ENCODE data around the gene APOA4.
"Not testable (repeated sequence)": the region's sequence is repeated elsewhere in the genome, so short reads cannot be mapped to it uniquely, and the experiment has no call there.

The APOA4 gene

DNA sequence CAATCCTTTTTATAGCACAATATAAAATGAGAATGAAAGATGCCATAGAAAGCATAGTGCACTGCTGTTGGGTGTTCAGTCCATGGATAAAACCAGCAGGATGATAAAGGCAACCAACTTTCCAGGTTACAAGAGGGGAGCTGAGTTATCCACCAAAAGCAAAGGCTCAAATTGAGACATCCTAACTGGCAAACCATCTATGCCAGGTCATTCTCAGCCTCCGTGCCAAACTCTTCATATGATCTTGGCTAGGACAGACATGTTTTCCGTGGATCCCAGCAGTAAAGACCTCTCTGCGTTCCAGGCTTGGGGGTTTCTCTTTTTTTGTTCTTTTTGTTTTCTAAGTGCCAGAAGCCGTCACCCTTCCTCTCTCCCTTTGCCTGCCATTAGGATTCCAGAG is 21.6 kb upstream of the APOA4 start:
- DNase-seq = no peak

DNA sequence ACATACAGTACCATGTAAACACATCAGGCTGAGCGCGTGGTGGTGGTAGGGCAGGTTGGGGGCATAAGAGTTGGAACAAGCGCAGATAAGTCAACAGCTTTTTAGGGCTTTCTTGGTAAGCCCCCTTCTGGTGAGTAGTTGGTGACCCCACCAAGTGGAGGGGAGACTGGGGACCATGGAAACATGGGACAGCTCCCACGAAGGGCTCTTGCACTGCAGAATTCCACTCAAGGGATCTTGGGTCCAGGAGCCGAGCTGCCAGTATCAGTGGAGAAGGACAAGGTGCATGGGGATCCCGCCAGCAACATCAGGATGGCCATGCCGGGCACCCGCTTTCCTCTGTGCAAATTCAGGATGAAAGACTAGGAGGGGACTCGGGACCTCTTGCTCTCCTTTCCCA is 20.6 kb upstream of the APOA4 start:
- DNase-seq = no peak

DNA sequence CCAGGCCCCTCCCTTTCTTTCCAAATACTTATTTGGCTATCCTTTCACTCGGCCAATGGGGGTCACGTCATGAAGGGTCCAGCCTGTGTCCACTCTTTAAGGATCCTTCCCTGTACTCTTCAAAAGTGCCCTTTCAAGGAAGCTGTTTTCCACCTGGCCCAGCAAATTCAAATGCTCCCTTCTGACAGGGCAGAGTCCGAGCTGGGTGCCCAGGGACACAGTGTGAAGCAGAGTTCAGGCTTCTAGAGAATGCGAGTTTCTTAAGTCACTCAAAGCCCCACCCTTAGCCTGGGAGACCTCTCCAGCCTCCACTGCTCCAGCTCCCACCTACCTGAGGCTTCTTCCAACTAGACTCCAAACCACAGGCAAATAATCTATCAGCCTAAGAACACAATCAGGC is 19.8 kb upstream of the APOA4 start:
- DNase-seq = no peak

DNA sequence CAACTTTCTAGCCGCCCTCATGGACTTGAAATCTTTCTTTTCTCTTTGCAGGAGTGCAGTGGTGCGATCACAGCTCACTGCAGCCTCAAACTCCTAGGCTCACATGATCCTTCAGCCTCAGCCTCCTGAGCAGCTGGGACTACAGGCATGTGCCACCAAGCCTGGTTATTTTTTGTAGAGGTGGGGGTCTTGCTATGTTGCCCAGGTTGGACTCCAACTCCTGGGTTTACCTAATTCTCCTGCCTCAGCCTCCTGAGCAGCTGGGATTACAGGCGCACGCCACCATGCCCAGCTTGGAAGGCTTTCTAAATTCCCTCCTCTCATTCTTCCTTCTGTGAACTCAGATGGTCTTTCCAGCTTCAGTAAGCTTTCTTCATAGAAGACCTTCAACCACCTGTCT is 19.0 kb upstream of the APOA4 start:
- no peak for DNase-seq

DNA sequence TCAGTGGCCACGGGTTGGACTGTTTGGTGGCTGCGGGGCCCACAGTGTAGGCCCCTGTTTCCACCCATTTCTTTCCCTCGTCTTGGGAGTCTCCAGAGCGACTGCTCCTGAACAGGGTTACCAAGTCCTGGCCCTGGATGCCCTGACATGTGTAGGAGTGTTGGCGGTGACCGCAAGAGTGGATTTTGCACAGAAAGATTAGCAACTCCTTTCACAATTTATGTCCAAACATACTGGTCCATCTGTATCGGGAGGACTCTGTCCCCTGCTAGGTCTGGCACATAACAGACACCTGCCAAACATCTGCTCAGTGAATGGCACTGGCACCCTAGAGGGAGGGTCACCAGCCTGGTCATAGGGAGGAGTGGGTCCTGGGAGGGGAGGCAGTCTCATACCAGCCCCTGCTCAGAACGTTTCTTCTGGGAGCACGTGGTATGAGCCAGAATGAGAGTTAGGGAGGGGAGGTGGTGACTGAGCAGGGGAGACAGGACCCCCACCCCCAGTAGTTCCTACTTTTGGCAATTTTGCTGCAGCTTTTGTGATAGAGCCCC is 17.7 kb upstream of the APOA4 start:
- DNase-seq = no peak

DNA sequence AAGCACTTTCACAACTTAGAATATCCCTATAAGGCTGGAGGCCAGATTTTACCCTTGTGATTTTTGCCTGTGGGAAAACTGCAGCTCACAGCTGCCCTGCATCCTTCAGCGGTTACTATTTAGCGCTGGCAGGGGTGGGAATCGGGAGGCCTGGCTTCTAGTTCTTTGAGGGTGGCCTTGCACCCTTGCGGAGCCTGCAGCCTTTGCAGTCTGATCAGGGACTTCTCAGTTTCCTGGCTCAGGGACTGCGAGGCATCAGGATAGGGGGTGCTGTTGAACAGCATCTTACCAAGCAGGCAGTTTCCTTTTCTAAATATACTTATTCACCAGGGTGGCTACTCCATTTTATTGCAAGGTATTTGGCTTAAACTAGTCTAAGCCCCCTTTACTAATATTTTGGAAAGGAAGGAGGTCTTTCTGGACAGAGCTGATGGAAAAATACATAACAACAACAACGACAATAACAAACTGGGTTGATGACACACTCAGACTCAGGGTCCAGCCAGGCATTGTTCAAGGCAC is 17.2 kb upstream of the APOA4 start:
- peak in 1 of 2 donors; percentile 5 for DNase-seq

DNA sequence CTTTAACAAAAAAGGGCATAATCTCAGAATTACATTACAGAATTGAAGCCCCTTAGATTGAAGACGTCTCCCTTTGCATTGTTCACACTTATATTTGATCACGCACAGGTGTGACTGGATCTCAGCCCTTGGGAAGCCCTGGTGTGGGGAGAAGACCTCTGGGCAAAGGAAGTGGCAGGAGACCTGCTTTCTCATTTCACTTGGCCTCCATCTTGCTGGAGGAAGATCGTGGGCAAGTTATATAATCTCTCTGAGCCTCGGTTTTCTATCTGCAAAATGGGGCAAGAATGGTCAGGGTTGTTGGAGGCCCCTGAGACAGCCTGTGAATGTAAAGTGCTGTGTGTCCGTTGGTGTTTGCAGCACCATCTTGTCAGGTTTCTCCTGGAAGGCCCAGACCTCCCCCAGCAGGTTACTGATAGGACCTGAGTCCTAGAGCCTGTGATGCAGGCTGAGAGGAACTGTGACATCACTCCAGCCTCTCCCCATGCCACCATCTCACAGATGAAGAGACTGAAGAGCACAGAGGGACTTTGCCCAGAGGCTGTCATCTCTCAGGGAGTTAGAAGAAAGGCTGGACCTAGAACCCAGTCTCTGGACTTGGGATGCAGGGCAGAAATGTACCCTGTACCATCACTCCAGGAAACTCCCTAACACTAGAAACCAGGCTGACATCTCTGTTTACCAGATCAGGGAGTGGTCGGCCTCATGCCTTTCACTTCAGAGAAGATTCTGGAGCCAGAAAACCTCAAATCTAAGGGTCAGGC is 15.4 kb upstream of the APOA4 start:
- DNase-seq = no peak

DNA sequence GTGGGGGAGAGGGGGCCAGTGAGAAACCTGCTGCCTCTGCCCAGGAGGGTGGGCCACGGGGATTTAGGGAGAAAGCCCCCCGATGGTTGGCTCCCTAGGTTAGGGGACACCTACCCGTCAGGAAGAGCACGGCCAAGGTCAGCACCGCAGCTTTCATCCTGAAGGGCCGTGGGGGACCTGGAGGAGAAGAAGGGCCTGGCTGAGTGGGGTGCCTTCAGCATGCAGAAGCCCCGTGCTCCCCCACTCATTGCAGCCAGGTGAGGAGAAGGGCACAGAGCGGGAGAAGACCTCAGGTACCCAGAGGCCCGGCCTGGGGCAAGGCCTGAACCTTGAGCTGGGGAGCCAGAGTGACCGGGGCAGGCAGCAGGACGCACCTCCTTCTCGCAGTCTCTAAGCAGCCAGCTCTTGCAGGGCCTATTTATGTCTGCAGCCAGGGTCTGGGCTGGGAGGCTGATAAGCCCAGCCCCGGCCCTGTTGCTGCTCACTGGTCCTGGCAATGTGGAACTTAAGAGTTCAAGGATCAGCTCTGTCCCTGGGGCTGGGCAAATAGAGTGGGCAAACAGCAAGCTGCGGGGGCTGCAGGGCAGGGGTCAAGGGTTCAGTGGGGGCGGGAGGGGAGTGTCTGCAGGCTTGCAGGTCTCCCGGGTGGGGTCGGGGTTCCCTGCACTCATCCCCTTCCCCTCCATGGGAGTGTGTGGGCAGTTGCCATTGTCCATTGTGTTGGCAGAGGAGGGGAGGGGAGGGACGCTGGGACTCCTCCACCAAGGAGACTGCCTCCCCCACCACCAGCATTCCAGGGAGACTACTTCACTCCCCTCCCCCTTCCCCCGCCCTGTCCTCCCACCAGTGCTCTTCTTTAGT is 14.4 kb upstream of the APOA4 start, which contains the start of gene APOA1:
APOA1 (minus strand) TSS at position 392 of the 861 bp plus-strand sequence; CDS start at position 157, 235 bp downstream.
- DNase-seq = no peak

DNA sequence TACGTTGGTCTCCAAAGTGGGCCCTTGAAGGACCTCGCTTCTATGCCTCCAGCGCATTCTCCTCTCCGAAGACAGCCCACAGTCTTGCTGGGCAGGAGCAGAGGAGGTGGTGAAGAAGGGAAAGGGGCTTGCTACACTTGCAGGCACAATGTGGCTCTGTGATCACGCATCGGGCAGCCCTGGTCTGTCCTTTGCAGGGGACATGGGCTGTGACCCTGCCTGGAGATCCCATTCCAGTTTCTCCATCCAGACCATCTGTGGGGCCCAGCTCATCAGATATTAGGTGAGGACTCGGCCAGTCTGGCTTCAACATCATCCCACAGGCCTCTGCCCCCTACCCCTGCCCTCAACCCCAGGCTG is 13.5 kb upstream of the APOA4 start:
- DNase-seq = no peak

DNA sequence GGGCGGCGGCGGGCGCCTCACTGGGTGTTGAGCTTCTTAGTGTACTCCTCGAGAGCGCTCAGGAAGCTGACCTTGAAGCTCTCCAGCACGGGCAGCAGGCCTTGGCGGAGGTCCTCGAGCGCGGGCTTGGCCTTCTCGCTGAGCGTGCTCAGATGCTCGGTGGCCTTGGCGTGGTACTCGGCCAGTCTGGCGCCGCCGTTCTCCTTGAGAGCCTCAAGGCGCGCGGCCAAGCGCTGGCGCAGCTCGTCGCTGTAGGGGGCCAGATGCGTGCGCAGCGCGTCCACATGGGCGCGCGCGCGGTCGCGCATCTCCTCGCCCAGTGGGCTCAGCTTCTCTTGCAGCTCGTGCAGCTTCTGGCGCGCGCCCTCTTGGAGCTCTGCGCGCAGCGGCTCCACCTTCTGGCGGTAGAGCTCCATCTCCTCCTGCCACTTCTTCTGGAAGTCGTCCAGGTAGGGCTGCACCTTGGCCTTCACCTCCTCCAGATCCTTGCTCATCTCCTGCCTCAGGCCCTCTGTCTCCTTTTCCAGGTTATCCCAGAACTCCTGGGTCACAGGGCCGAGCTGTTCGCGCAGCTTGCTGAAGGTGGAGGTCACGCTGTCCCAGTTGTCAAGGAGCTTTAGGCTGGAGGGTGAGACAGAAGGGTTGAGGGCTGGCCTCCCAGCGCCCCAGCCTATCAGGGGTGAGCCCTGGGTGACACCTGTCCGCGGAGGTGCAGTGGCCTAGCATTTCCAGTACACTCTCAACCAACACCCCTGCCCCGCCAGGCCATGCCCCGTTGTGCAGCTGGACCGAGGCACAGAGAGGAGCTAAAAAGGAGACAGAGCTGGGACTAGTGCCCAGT is 12.9 kb upstream of the APOA4 start:
- DNase-seq = peak; percentile 85 to 87

DNA sequence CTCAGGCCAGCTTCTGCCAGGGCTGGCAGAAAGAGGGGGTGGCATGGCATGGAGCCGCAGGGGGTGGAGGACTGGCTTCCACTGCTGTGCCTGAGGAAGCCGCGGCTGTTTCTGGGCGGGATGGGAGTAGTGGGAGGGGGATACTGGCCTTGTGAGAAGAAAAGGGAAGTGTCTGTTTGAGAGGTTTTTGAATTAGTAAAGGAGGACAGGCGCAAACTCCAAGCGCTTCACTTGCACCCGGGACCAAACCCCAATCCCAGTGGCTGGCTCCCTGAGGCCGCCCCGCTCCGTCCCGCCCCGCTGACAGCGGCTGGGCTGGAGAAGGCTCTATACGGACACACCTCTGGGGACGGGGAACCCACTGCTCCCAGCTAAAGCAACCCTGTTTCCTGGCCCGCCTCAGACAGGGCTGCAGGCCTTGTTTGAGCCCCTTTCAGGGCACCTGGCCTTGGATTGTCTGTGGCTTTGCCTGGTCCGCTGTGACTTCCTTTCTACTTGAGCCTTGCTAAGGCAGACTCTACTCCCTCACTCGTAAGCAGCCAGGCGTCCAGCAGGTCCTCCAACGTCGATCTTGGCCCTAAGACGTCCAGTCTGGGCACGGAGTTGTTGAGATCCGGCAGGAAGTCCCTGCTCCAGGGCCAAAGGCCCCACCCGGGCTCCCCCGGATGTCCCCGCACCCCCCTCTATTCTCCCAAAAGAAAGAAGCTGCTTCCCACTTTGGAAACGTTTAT is 12.1 kb upstream of the APOA4 start:
- no peak for DNase-seq

DNA sequence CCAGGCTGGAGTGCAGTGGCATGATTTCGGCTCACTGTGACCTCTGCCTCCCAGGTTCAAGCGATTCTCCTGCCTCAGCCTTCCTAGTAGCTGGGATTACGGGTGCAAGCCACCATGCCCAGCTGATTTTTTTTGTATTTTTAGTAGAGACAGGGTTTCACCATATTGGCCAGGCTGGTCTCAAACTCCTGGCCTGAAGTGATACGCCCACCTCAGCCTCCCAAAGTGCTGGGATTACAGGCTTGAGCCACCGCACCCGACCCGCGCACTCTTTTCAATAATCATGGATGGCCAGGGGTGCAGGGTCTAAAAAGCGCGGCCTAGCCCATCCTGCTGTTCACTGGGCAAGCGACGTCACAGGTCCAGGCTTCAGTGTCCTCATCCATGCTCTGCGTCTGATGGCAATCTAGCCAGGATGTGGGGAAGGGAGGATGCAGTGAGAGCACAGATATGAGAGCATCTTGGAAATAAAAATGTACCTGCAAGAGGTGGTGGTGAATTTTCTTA is 11.5 kb upstream of the APOA4 start:
- DNase-seq = not testable (repeated sequence)

DNA sequence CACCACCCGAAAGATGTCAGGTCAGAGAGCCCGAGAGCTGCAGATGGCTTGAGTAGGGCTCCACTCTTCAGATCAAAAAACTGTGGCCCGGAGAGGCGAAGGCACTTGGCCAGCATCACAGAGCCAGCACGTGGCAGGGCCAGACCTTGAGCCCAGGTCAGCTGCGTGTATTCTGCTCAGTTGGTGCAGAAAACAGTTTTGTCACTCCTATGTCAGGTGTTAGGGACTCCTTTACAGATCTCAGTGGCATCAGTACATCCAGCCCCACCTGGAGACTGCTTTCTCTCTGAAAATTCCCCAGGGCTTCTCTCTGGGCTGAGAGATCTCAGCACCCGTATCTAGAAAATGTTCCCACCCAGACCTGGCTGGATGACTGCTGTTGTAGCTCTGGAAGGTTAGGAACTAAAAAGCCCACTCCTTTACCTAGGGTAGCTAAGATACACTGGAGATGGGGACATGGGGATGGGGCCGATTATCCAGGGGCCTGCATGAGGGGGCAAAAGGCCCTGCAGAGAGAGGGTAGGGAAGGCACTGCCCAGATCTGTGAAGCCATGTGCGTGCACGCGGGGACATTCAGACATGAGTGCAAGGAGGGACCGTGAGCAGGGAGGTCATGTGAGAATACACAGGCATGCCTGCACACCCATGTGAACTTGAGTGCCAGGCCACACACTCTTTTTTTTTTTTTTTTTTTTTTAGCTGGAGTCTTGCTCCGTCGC is 10.9 kb upstream of the APOA4 start:
- no peak for DNase-seq

DNA sequence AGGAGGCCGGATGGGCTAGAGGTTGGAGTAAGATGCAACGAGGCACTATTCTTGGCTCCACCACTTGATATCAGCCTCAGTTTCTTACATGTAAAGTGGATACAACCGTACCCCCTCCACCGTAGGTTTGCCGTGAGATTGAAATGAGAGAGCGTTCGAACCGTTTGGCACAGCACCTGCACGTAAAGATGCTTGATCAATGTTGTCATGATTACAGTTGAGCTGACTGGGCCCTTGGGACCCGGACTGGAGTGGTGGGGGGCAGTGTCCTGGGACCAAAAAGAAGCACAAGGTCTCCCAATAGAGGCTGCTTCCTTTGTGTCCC is 10.3 kb upstream of the APOA4 start:
- DNase-seq = no peak

DNA sequence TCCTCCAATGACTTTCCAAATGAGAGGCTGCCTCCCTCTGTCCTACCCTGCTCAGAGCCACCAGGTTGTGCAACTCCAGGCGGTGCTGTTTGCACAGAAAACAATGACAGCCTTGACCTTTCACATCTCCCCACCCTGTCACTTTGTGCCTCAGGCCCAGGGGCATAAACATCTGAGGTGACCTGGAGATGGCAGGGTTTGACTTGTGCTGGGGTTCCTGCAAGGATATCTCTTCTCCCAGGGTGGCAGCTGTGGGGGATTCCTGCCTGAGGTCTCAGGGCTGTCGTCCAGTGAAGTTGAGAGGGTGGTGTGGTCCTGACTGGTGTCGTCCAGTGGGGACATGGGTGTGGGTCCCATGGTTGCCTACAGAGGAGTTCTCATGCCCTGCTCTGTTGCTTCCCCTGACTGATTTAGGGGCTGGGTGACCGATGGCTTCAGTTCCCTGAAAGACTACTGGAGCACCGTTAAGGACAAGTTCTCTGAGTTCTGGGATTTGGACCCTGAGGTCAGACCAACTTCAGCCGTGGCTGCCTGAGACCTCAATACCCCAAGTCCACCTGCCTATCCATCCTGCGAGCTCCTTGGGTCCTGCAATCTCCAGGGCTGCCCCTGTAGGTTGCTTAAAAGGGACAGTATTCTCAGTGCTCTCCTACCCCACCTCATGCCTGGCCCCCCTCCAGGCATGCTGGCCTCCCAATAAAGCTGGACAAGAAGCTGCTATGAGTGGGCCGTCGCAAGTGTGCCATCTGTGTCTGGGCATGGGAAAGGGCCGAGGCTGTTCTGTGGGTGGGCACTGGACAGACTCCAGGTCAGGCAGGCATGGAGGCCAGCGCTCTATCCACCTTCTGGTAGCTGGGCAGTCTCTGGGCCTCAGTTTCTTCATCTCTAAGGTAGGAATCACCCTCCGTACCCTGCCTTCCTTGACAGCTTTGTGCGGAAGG is 9.5 kb upstream of the APOA4 start:
- DNase-seq = no peak

DNA sequence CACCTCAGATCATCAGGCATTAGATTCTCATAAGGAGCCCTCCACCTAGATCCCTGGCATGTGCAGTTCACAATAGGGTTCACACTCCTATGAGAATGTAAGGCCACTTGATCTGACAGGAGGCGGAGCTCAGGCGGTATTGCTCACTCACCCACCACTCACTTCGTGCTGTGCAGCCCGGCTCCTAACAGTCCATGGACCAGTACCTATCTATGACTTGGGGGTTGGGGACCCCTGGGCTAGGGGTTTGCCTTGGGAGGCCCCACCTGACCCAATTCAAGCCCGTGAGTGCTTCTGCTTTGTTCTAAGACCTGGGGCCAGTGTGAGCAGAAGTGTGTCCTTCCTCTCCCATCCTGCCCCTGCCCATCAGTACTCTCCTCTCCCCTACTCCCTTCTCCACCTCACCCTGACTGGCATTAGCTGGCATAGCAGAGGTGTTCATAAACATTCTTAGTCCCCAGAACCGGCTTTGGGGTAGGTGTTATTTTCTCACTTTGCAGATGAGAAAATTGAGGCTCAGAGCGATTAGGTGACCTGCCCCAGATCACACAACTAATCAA is 8.8 kb upstream of the APOA4 start:
- DNase-seq = no peak

DNA sequence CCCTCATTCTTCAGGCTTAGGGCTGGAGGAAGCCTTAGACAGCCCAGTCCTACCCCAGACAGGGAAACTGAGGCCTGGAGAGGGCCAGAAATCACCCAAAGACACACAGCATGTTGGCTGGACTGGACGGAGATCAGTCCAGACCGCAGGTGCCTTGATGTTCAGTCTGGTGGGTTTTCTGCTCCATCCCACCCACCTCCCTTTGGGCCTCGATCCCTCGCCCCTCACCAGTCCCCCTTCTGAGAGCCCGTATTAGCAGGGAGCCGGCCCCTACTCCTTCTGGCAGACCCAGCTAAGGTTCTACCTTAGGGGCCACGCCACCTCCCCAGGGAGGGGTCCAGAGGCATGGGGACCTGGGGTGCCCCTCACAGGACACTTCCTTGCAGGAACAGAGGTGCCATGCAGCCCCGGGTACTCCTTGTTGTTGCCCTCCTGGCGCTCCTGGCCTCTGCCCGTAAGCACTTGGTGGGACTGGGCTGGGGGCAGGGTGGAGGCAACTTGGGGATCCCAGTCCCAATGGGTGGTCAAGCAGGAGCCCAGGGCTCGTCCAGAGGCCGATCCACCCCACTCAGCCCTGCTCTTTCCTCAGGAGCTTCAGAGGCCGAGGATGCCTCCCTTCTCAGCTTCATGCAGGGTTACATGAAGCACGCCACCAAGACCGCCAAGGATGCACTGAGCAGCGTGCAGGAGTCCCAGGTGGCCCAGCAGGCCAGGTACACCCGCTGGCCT is 7.2 kb upstream of the APOA4 start:
- no peak for DNase-seq

DNA sequence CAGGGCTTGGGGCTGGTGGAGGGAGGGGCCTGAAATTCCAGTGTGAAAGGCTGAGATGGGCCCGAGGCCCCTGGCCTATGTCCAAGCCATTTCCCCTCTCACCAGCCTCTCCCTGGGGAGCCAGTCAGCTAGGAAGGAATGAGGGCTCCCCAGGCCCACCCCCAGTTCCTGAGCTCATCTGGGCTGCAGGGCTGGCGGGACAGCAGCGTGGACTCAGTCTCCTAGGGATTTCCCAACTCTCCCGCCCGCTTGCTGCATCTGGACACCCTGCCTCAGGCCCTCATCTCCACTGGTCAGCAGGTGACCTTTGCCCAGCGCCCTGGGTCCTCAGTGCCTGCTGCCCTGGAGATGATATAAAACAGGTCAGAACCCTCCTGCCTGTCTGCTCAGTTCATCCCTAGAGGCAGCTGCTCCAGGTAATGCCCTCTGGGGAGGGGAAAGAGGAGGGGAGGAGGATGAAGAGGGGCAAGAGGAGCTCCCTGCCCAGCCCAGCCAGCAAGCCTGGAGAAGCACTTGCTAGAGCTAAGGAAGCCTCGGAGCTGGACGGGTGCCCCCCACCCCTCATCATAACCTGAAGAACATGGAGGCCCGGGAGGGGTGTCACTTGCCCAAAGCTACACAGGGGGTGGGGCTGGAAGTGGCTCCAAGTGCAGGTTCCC is 6.5 kb upstream of the APOA4 start, which contains the start of gene APOC3:
APOC3 (plus strand) TSS at position 383 of the 659 bp plus-strand sequence. CDS start 676 bp downstream, outside the sequence.
- DNase-seq = no peak

Data from CD4-positive, alpha-beta T cell treated with Interleukin-1 beta for 1 hour (primary cell).